HCT116 (cell line): Measurements from ENCODE around the gene CLOCK. TPM values are rescaled to one million over a fixed set of nuclear protein-coding genes. Genes with fewer than 3 reads are reported as not detected.

Experiments used
- ATAC-seq: fragments of 200-7000 bp; cut with Tn5 transposase; 2 replicates; pipeline ENCODE4 v1.9.1; 2020; ENCODE audit warnings: mild to moderate bottlenecking, moderate library complexity
- BruUV-seq: library from RNA; stranded (reverse); fragments of 400-500 nt; replicated peaks from 2 replicates; lab custom pipeline; 2021; lab: Mats Ljungman, UMichigan
- CTCF ChIA-PET: fragments of 300-600 bp; sonication (Branson Sonifier 250); formaldehyde crosslinking; loops from one replicate; lab custom pipeline; 2021; ENCODE audit warnings: antibody characterized with exemption; lab: Charles Lee
- POLR2A ChIA-PET: fragments of 300-600, 350-600 bp; sonication (Branson Sonifier 250); formaldehyde crosslinking; loops from one replicate; lab custom pipeline; 2021; ENCODE audit warnings: antibody characterized with exemption; lab: Charles Lee
- RAD21 ChIA-PET, 2 experiments: fragments of 300-600 bp; sonication (Branson Sonifier 250); formaldehyde crosslinking; loops; one replicate each; lab custom pipeline; 2023; ENCODE audit warnings: low total read pairs in 2 of 2; ENCODE audit not compliant: uncharacterized antibody in 2 of 2, unreplicated experiment in 2 of 2, low non-redundant PET in 1 of 2; lab: Charles Lee
- DNase-seq: peaks from one replicate; pipeline ENCODE4 v3.0.0-alpha.2; 2010; ENCODE audit warnings: low read depth, low spot score
- H2AFZ ChIP-seq: fragments of 200-600 bp; shearing (Covaris generic), sonication (generic); 2 replicates; pipeline ENCODE4 v1.6.1; 2017; ENCODE audit warnings: low read depth, mixed run types, mixed read lengths, antibody characterized with exemption, low read length; ENCODE audit not compliant: poor library complexity, severe bottlenecking
- H3K27ac ChIP-seq: 2 replicates; pipeline ENCODE4 v1.5.1; 2012; ENCODE audit warnings: low read depth, low read length
- H3K27me3 ChIP-seq: fragments of 200-600 bp; sonication (generic); 2 replicates; pipeline ENCODE4 v1.6.1; 2016; ENCODE audit warnings: mixed run types, low read length, mixed read lengths; ENCODE audit not compliant: insufficient read depth
- H3K36me3 ChIP-seq, 2 experiments: fragments of 200-500 bp in 1 of 2; fragments of 200-600 bp in 1 of 2; sonication (Bioruptor generic) in 1 of 2; sonication (generic) in 1 of 2; 2 replicates each; pipeline versions ENCODE4 v1.5.1 to v1.6.1; 2014 to 2016; ENCODE audit warnings: low read length in 2 of 2, inconsistent platforms in 1 of 2, mixed read lengths in 1 of 2, mixed run types in 1 of 2; ENCODE audit not compliant: insufficient read depth in 2 of 2, control insufficient read depth in 1 of 2
- H3K4me1 ChIP-seq, 2 experiments: fragments of 200-600 bp in 1 of 2; sonication (generic) in 1 of 2; 2 replicates each; pipeline versions ENCODE4 v1.5.1 to v1.6.1; 2012 to 2017; ENCODE audit warnings: low read length in 2 of 2, inconsistent platforms in 1 of 2, mild to moderate bottlenecking in 1 of 2, mixed read lengths in 1 of 2, mixed run types in 1 of 2, moderate library complexity in 1 of 2; ENCODE audit not compliant: insufficient read depth in 2 of 2, control insufficient read depth in 1 of 2
- H3K4me2 ChIP-seq: fragments of 200-600 bp; sonication (generic); 2 replicates; pipeline ENCODE4 v1.6.1; 2017; ENCODE audit warnings: mixed run types, low read length, mixed read lengths
- H3K4me3 ChIP-seq, 2 experiments: fragments of 200-600 bp in 1 of 2; sonication (generic) in 1 of 2; replicated peaks in 1 of 2; 2 replicates each; pipeline ENCODE4 v1.5.1; 2011 to 2016; ENCODE audit warnings: low read length in 2 of 2, control low read depth in 1 of 2, low read depth in 1 of 2, mild to moderate bottlenecking in 1 of 2, mixed read lengths in 1 of 2, mixed run types in 1 of 2
- H3K79me2 ChIP-seq: fragments of 200-600 bp; sonication (generic); 2 replicates; pipeline ENCODE4 v1.6.1; 2017; ENCODE audit warnings: mild to moderate bottlenecking, mixed run types, low read length, moderate library complexity, mixed read lengths; ENCODE audit not compliant: insufficient read depth
- H3K9ac ChIP-seq: fragments of 200-600 bp; sonication (generic); 2 replicates; pipeline ENCODE4 v1.6.1; 2016; ENCODE audit warnings: low read length, mixed read lengths
- H3K9me2 ChIP-seq: fragments of 200-600 bp; sonication (generic), shearing (Covaris generic); 2 replicates; pipeline ENCODE4 v1.6.1; 2017; ENCODE audit warnings: mixed run types, mild to moderate bottlenecking, moderate library complexity; ENCODE audit not compliant: insufficient read depth
- H3K9me3 ChIP-seq, 2 experiments: fragments of 200-500 bp in 1 of 2; fragments of 200-600 bp in 1 of 2; sonication (Bioruptor generic) in 1 of 2; sonication (generic) in 1 of 2; 2 replicates each; pipeline ENCODE4 v1.6.1; 2014 to 2017; ENCODE audit warnings: low read length in 2 of 2, mixed read lengths in 2 of 2, inconsistent platforms in 1 of 2, low read depth in 1 of 2, mild to moderate bottlenecking in 1 of 2, mixed run types in 1 of 2, moderate library complexity in 1 of 2; ENCODE audit not compliant: control insufficient read depth in 1 of 2, insufficient read depth in 1 of 2
- H4K20me1 ChIP-seq: fragments of 200-600 bp; sonication (generic), shearing (Covaris generic); 2 replicates; pipeline ENCODE4 v1.6.1; 2017; ENCODE audit warnings: mixed run types, mild to moderate bottlenecking, moderate library complexity; ENCODE audit not compliant: insufficient read depth
- EGR1 ChIP-seq: IDR thresholded peaks from 2 replicates; pipeline ENCODE4 v1.6.1; 2012; ENCODE audit warnings: low read depth
- FOSL1 ChIP-seq: IDR thresholded peaks from 2 replicates; pipeline ENCODE4 v1.6.1; 2012; ENCODE audit warnings: low read depth
- POLR2A ChIP-seq: IDR thresholded peaks from 2 replicates; pipeline ENCODE4 v1.7.0; 2011; ENCODE audit warnings: borderline replicate concordance; ENCODE audit not compliant: insufficient read depth, insufficient read length; ENCODE audit errors: extremely low read depth
- POLR2AphosphoS5 ChIP-seq: IDR thresholded peaks from 2 replicates; pipeline ENCODE4 v1.6.1; 2011; ENCODE audit warnings: mild to moderate bottlenecking, low read depth, low read length, moderate library complexity
- RAD21 ChIP-seq: IDR thresholded peaks from 2 replicates; pipeline ENCODE4 v1.6.1; 2012; ENCODE audit warnings: low read depth, mild to moderate bottlenecking
- SP1 ChIP-seq: IDR thresholded peaks from 2 replicates; pipeline ENCODE4 v1.6.1; 2012; ENCODE audit warnings: low read depth
- TCF7L2 ChIP-seq: IDR thresholded peaks from 2 replicates; pipeline ENCODE4 v1.7.0; 2011; ENCODE audit warnings: borderline replicate concordance, inconsistent platforms; ENCODE audit not compliant: insufficient read depth, insufficient read length; ENCODE audit errors: extremely low read depth
- ZFX ChIP-seq: fragments of 450-650 bp; IDR thresholded peaks from 2 replicates; pipeline ENCODE4 v1.6.1; 2017
- intact Hi-C: fragments of 100-400 bp; cut with micrococcal nuclease; formaldehyde crosslinking; loops from 2 replicates; pipeline ENCODE4 v1.10.0; 2022
- total RNA-seq: library from RNA; stranded (reverse); gene quantifications from one replicate; pipeline ENCODE4 v1.2.1, GENCODE V29; 2021; ENCODE audit not compliant: unreplicated experiment
- TF ChIP-seq, protein P1 (sequence below): IDR thresholded peaks from 2 replicates; pipeline ENCODE4 v1.6.1; 2011; ENCODE audit warnings: mild to moderate bottlenecking, low read length, moderate library complexity; ENCODE audit not compliant: insufficient replicate concordance; ENCODE audit errors: extremely low read depth
- TF ChIP-seq, protein P2 (sequence below): IDR thresholded peaks from 2 replicates; pipeline ENCODE4 v1.6.1; 2012
- TF ChIP-seq, protein P3 (sequence below): IDR thresholded peaks from 2 replicates; pipeline ENCODE4 v1.6.1; 2012; ENCODE audit warnings: low read depth

The CLOCK gene
- total RNA-seq, 1 experiment from 2014 or later: 38.7 TPM

DNA sequence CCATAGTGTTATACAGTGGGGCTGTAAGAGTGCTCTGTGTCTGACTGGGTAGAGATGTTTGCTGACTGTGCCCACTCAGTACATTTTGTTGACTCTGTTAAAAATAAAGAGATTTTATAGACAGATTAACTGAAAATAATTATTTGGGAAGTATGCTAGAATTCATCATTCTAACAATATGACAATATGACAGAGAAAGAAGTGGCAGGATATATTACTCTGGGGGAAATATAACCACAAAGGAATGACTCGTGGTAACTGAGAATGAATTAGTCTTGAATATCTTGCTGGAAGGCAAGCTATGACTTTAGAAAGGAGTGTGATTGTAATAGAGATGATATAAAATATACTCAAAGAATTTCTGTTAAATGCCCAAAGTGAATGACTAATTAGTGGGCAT lies 104.2 kb downstream of the CLOCK start:
- BruUV-seq: no TSS peak

DNA sequence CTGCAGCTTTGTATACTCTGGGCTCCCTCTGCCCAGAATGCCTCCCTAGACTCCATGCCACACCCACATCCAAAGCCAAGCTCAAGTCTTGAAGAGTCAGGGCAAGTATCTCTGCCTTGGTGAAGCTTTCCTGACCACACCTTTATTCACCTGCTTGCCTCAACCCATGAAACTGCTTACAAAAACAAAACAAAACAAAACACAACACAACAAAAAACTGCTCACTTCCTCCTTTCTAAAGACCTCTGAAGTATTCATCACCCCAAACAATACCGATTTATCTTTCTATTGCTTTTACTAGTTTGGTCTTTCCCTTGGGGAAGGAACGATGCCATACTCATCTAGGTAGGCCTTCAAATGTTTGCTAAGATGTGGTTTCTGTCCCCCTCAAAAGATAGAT lies 105.9 kb downstream of the CLOCK start:
- no peaks in the 10 kb centered on the region for H3K9me2 ChIP-seq
- intact Hi-C loops: loop anchor here (10.0 kb wide), 1 partner anchor 424 kb away; no protein-coding TSS in a partner anchor

More for the DNA sequence above, 104.2 kb downstream of the CLOCK start:
- ChIA-PET RAD21 (no interaction called here), CTCF (interaction anchor here (0.6 kb wide), 1 partner anchor 424 kb away, joined by 3 read pairs; no protein-coding TSS in a partner anchor), POLR2A (no interaction called here)
- no peaks in the 10 kb centered on the region for H3K9me2 ChIP-seq
- no peak overlapping the region for H3K4me3 ChIP-seq
- H3K79me2 ChIP-seq: no peaks in the 10 kb centered on the region
- no peak overlapping the region for H3K9ac ChIP-seq
- TF ChIP-seq POLR2A (no peak), TCF7L2 (no peak)
- ATAC-seq (no peak), DNase-seq (no peak)
- H3K27me3 ChIP-seq: no peaks in the 10 kb centered on the region
- H2AFZ ChIP-seq: no peak overlapping the region
- H3K36me3 ChIP-seq: peaks cover 18 to 36% of the 10 kb centered on the region in 2 experiments
- intact Hi-C loops: loop anchor here (10.0 kb wide), 1 partner anchor 422 kb away; no protein-coding TSS in a partner anchor
- H3K27ac ChIP-seq: no peak overlapping the region
- H3K9me3 ChIP-seq: no peaks in the 10 kb centered on the region
- no peak overlapping the region for H3K4me2 ChIP-seq
- H4K20me1 ChIP-seq: no peaks in the 10 kb centered on the region
- peaks cover 1 to 10% of the 10 kb centered on the region in 2 experiments; a peak in 2 of 4 replicates for H3K4me1 ChIP-seq

More for the DNA sequence above, 105.9 kb downstream of the CLOCK start:
- H3K9ac ChIP-seq: no peak overlapping the region
- CTCF ChIA-PET: no interaction called here
- H3K36me3 ChIP-seq: peaks cover 19 to 36% of the 10 kb centered on the region in 2 experiments
- H3K4me2 ChIP-seq: no peak overlapping the region
- DNase-seq (no peak), ATAC-seq (no peak)
- RAD21 ChIA-PET: no interaction called here
- H3K4me1 ChIP-seq: peaks cover 4 to 13% of the 10 kb centered on the region in 2 experiments; a peak in 2 of 4 replicates
- no peak overlapping the region for H3K4me3 ChIP-seq
- no peak overlapping the region for H3K27ac ChIP-seq
- no peaks in the 10 kb centered on the region for H3K9me3 ChIP-seq
- no peaks in the 10 kb centered on the region for H3K27me3 ChIP-seq
- no peaks in the 10 kb centered on the region for H4K20me1 ChIP-seq
- POLR2A ChIA-PET: no interaction called here
- no TSS peak for BruUV-seq
- H2AFZ ChIP-seq: no peak overlapping the region
- TF ChIP-seq ZFX (no peak), FOSL1 (no peak), EGR1 (no peak), POLR2AphosphoS5 (no peak), RAD21 (no peak), SP1 (no peak), POLR2A (no peak)
- TF ChIP-seq, protein P1, sequence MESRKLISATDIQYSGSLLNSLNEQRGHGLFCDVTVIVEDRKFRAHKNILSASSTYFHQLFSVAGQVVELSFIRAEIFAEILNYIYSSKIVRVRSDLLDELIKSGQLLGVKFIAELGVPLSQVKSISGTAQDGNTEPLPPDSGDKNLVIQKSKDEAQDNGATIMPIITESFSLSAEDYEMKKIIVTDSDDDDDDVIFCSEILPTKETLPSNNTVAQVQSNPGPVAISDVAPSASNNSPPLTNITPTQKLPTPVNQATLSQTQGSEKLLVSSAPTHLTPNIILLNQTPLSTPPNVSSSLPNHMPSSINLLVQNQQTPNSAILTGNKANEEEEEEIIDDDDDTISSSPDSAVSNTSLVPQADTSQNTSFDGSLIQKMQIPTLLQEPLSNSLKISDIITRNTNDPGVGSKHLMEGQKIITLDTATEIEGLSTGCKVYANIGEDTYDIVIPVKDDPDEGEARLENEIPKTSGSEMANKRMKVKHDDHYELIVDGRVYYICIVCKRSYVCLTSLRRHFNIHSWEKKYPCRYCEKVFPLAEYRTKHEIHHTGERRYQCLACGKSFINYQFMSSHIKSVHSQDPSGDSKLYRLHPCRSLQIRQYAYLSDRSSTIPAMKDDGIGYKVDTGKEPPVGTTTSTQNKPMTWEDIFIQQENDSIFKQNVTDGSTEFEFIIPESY: no peak
- TF ChIP-seq, protein P2, sequence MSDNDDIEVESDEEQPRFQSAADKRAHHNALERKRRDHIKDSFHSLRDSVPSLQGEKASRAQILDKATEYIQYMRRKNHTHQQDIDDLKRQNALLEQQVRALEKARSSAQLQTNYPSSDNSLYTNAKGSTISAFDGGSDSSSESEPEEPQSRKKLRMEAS: no peak
- TF ChIP-seq, protein P3, sequence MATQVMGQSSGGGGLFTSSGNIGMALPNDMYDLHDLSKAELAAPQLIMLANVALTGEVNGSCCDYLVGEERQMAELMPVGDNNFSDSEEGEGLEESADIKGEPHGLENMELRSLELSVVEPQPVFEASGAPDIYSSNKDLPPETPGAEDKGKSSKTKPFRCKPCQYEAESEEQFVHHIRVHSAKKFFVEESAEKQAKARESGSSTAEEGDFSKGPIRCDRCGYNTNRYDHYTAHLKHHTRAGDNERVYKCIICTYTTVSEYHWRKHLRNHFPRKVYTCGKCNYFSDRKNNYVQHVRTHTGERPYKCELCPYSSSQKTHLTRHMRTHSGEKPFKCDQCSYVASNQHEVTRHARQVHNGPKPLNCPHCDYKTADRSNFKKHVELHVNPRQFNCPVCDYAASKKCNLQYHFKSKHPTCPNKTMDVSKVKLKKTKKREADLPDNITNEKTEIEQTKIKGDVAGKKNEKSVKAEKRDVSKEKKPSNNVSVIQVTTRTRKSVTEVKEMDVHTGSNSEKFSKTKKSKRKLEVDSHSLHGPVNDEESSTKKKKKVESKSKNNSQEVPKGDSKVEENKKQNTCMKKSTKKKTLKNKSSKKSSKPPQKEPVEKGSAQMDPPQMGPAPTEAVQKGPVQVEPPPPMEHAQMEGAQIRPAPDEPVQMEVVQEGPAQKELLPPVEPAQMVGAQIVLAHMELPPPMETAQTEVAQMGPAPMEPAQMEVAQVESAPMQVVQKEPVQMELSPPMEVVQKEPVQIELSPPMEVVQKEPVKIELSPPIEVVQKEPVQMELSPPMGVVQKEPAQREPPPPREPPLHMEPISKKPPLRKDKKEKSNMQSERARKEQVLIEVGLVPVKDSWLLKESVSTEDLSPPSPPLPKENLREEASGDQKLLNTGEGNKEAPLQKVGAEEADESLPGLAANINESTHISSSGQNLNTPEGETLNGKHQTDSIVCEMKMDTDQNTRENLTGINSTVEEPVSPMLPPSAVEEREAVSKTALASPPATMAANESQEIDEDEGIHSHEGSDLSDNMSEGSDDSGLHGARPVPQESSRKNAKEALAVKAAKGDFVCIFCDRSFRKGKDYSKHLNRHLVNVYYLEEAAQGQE: no peak
- no peaks in the 10 kb centered on the region for H3K79me2 ChIP-seq
